H9 (cell line): ENCODE measurements around the gene TLCD3A. TPM values are rescaled to one million over a fixed set of nuclear protein-coding genes. Genes with fewer than 3 reads are reported as not detected.
A peak's percentile ranks its signal among the peaks of the same experiment; 100 is the strongest.

Experiments used
- DNase-seq: peaks from one replicate; pipeline ENCODE4 v3.0.0-alpha.2; 2017
- H2AFZ ChIP-seq: one replicate; pipeline ENCODE4 v1.6.1; 2013; ENCODE audit warnings: mild to moderate bottlenecking, low read length, control low read depth, moderate library complexity
- H2AK5ac ChIP-seq: 2 replicates; pipeline ENCODE4 v1.6.1; 2013; ENCODE audit warnings: low read length, control low read depth, mixed read lengths; ENCODE audit not compliant: insufficient read length
- H2BK120ac ChIP-seq: one replicate; pipeline ENCODE4 v1.6.1; 2013; ENCODE audit warnings: low read depth, mild to moderate bottlenecking, low read length, control low read depth, inconsistent platforms; ENCODE audit not compliant: poor library complexity, severe bottlenecking
- H2BK12ac ChIP-seq: 2 replicates; pipeline ENCODE4 v1.6.1; 2013; ENCODE audit warnings: low read length, control low read depth, mixed read lengths, low read depth; ENCODE audit not compliant: insufficient read length
- H2BK15ac ChIP-seq: 2 replicates; pipeline ENCODE4 v1.6.1; 2013; ENCODE audit warnings: low read depth, low read length, control low read depth
- H2BK20ac ChIP-seq: one replicate; pipeline ENCODE4 v1.6.1; 2013; ENCODE audit warnings: low read depth, mild to moderate bottlenecking, low read length, control low read depth, inconsistent platforms; ENCODE audit not compliant: poor library complexity, severe bottlenecking
- H2BK5ac ChIP-seq: 2 replicates; pipeline ENCODE4 v1.6.1; 2013; ENCODE audit warnings: low read length, control low read depth, mixed read lengths; ENCODE audit not compliant: insufficient read length
- H3K14ac ChIP-seq: 2 replicates; pipeline ENCODE4 v1.6.1; 2013; ENCODE audit warnings: low read length, control low read depth; ENCODE audit not compliant: insufficient read depth
- H3K18ac ChIP-seq: 2 replicates; pipeline ENCODE4 v1.6.1; 2013; ENCODE audit warnings: low read depth, mild to moderate bottlenecking, mixed read lengths, low read length, control low read depth; ENCODE audit not compliant: insufficient read length
- H3K23ac ChIP-seq: 2 replicates; pipeline ENCODE4 v1.6.1; 2013; ENCODE audit warnings: low read length, control low read depth, mixed read lengths, low read depth; ENCODE audit not compliant: insufficient read length
- H3K23me2 ChIP-seq: 2 replicates; pipeline ENCODE4 v1.6.1; 2013; ENCODE audit warnings: low read depth, mild to moderate bottlenecking, mixed read lengths, low read length, control low read depth; ENCODE audit not compliant: insufficient read length, poor library complexity, severe bottlenecking
- H3K27ac ChIP-seq: 2 replicates; pipeline ENCODE4 v1.5.1; 2013; ENCODE audit warnings: low read length, control low read depth, mixed read lengths, low read depth; ENCODE audit not compliant: insufficient read length
- H3K27me3 ChIP-seq: 2 replicates; pipeline ENCODE4 v1.6.1; 2013; ENCODE audit warnings: low read length, control low read depth, inconsistent platforms; ENCODE audit not compliant: insufficient read depth
- H3K4ac ChIP-seq: 2 replicates; pipeline ENCODE4 v1.6.1; 2013; ENCODE audit warnings: low read depth, mild to moderate bottlenecking, control low read depth, inconsistent platforms, low read length, moderate library complexity
- H3K4me1 ChIP-seq: 2 replicates; pipeline ENCODE4 v1.6.1; 2013; ENCODE audit warnings: low read length, control low read depth, inconsistent platforms; ENCODE audit not compliant: insufficient read depth
- H3K4me2 ChIP-seq: 2 replicates; pipeline ENCODE4 v1.6.1; 2013; ENCODE audit warnings: low read length, control low read depth, mixed read lengths; ENCODE audit not compliant: insufficient read length, insufficient read depth
- H3K56ac ChIP-seq: 2 replicates; pipeline ENCODE4 v1.6.1; 2013; ENCODE audit warnings: low read depth, mild to moderate bottlenecking, mixed read lengths, low read length, control low read depth; ENCODE audit not compliant: insufficient read length
- H3K79me1 ChIP-seq: 2 replicates; pipeline ENCODE4 v1.6.1; 2013; ENCODE audit warnings: low read depth, mild to moderate bottlenecking, moderate library complexity, low read length, control low read depth, inconsistent platforms; ENCODE audit not compliant: insufficient read depth, poor library complexity, severe bottlenecking
- H3K79me2 ChIP-seq: 2 replicates; pipeline ENCODE4 v1.6.1; 2013; ENCODE audit warnings: low read length, control low read depth, inconsistent platforms; ENCODE audit not compliant: insufficient read depth
- H3K9ac ChIP-seq: 2 replicates; pipeline ENCODE4 v1.6.1; 2013; ENCODE audit warnings: low read length, control low read depth, mixed read lengths; ENCODE audit not compliant: insufficient read length; ENCODE audit errors: extremely low read depth
- H3K9me3 ChIP-seq: one replicate; pipeline ENCODE4 v1.6.1; 2013; ENCODE audit warnings: low read depth, low read length, inconsistent platforms; ENCODE audit not compliant: control insufficient read depth
- H3T11ph ChIP-seq: one replicate; pipeline ENCODE4 v1.6.1; 2013; ENCODE audit warnings: mild to moderate bottlenecking, low read length, control low read depth, inconsistent platforms
- H4K20me1 ChIP-seq: one replicate; pipeline ENCODE4 v1.6.1; 2013; ENCODE audit not compliant: control insufficient read depth, insufficient read length, insufficient read depth
- H4K5ac ChIP-seq: 2 replicates; pipeline ENCODE4 v1.6.1; 2013; ENCODE audit warnings: low read depth, mild to moderate bottlenecking, mixed read lengths, low read length, control low read depth; ENCODE audit not compliant: insufficient read length
- H4K8ac ChIP-seq: replicated peaks from 2 replicates; pipeline ENCODE4 v1.6.1; 2013; ENCODE audit warnings: low read length, control low read depth, mixed read lengths, low read depth; ENCODE audit not compliant: insufficient read length
- H4K91ac ChIP-seq: 2 replicates; pipeline ENCODE4 v1.6.1; 2013; ENCODE audit warnings: low read depth, mild to moderate bottlenecking, moderate library complexity, mixed read lengths, low read length, control low read depth; ENCODE audit not compliant: insufficient read length
- H3K27ac Mint-ChIP-seq, 3 experiments: 2 replicates in 2 of 3; 3 replicates in 1 of 3; pipeline ENCODE4 v1.8.0; 2020 to 2021; ENCODE audit warnings: mixed read lengths in 3 of 3, mild to moderate bottlenecking in 1 of 3, moderate library complexity in 1 of 3
- H3K27me3 Mint-ChIP-seq: 2 replicates; pipeline ENCODE4 v1.8.0; 2021; ENCODE audit warnings: low read depth, mild to moderate bottlenecking, moderate library complexity, mixed read lengths
- H3K36me3 Mint-ChIP-seq, 3 experiments: 2 replicates in 2 of 3; 3 replicates in 1 of 3; pipeline ENCODE4 v1.8.0; 2020 to 2021; ENCODE audit warnings: low read depth in 3 of 3, mixed read lengths in 3 of 3; ENCODE audit not compliant: insufficient read depth in 1 of 3
- H3K4me1 Mint-ChIP-seq, 2 experiments: 2 replicates each; pipeline ENCODE4 v1.8.0; 2020; ENCODE audit warnings: mixed read lengths in 2 of 2
- H3K4me3 Mint-ChIP-seq, 2 experiments: 2 replicates in 1 of 2; 3 replicates in 1 of 2; pipeline ENCODE4 v1.8.0; 2020 to 2021; ENCODE audit warnings: mild to moderate bottlenecking in 2 of 2, mixed read lengths in 2 of 2, moderate library complexity in 1 of 2
- H3K9me3 Mint-ChIP-seq, 2 experiments: 2 replicates in 1 of 2; 3 replicates in 1 of 2; pipeline ENCODE4 v1.8.0; 2020; ENCODE audit warnings: mild to moderate bottlenecking in 2 of 2, mixed read lengths in 2 of 2, moderate library complexity in 1 of 2
- CTCF ChIP-seq: fragments of 200-600 bp; sonication (generic); conservative IDR thresholded peaks from 3 replicates; pipeline ENCODE4 v1.8.0; 2021; ENCODE audit warnings: antibody characterized with exemption, mild to moderate bottlenecking
- WGBS: extraction: QIAGEN DNeasy Blood & Tissue Kit; methylation state at CpG from one replicate; pipeline ENCODE4 v1.1.7; 2013; ENCODE audit warnings: missing lambda C conversion rate, low lambda C conversion rate, mixed read lengths; ENCODE audit not compliant: insufficient read length; ENCODE audit errors: extremely low coverage; 5-methylcytosine and 5-hydroxymethylcytosine counted together
- total RNA-seq: library from RNA; stranded (reverse); gene quantifications from 2 replicates; pipeline ENCODE4 v1.2.1, GENCODE V29; 2021

TLCD3A gene
- total RNA-seq, 1 experiment from 2014 or later: 29.6 TPM

- no peak overlapping the region for H3K4me3 Mint-ChIP-seq
- Histone ChIP-seq H3K23me2 (no peaks in the 10 kb centered on the region), H3K4me2 (no peak overlapping the region), H3K4me1 (no peaks in the 10 kb centered on the region), H2BK20ac (no peak overlapping the region), H3K4ac (no peak overlapping the region), H2BK12ac (no peak overlapping the region), H3T11ph (no peak overlapping the region), H3K27me3 (no peaks in the 10 kb centered on the region), H2BK120ac (no peak overlapping the region), H2AFZ (no peak overlapping the region), H3K79me2 (no peaks in the 10 kb centered on the region), H2BK5ac (no peak overlapping the region), H3K18ac (no peak overlapping the region), H3K79me1 (no peaks in the 10 kb centered on the region), H4K8ac (no peak overlapping the region), H3K23ac (no peak overlapping the region), H4K20me1 (no peaks in the 10 kb centered on the region), H3K56ac (no peak overlapping the region), H4K5ac (no peak overlapping the region), H2AK5ac (no peak overlapping the region), H3K27ac (no peak overlapping the region), H3K14ac (no peak overlapping the region), H4K91ac (no peak overlapping the region), H3K9me3 (no peaks in the 10 kb centered on the region), H2BK15ac (no peak overlapping the region), H3K9ac (no peak overlapping the region)
- H3K9me3 Mint-ChIP-seq: peaks cover 0 to 4% of the 10 kb centered on the region in 2 experiments; a peak in 1 of 5 replicates
- TF ChIP-seq CTCF: no peak
- no peaks in the 10 kb centered on the region for H3K27me3 Mint-ChIP-seq
- DNase-seq: no peak
- H3K4me1 Mint-ChIP-seq: peaks cover 12 to 13% of the 10 kb centered on the region in 2 experiments
- H3K36me3 Mint-ChIP-seq: peaks cover 21 to 78% (median 70%) of the 10 kb centered on the region in 3 experiments
- H3K27ac Mint-ChIP-seq: peak overlapping the region in 1 of 3 experiments; percentile 44; a peak in 1 of 7 replicates
- WGBS: no CpG with 5 or more reads among the region's 5 CpGs
Measured at GRCh38 chr17:759964-760363, 27.6 kb downstream of the TLCD3A start.
